ENCODE results near the gene PRR15L.

PRR15L gene

GRCh38 chr17:47987240-47987835 is 29.7 kb upstream of the PRR15L start:
- FAIRE-seq: no peak

GRCh38 chr17:47986520-47986919 is 28.8 kb upstream of the PRR15L start:
- FAIRE-seq: no peak

DNA sequence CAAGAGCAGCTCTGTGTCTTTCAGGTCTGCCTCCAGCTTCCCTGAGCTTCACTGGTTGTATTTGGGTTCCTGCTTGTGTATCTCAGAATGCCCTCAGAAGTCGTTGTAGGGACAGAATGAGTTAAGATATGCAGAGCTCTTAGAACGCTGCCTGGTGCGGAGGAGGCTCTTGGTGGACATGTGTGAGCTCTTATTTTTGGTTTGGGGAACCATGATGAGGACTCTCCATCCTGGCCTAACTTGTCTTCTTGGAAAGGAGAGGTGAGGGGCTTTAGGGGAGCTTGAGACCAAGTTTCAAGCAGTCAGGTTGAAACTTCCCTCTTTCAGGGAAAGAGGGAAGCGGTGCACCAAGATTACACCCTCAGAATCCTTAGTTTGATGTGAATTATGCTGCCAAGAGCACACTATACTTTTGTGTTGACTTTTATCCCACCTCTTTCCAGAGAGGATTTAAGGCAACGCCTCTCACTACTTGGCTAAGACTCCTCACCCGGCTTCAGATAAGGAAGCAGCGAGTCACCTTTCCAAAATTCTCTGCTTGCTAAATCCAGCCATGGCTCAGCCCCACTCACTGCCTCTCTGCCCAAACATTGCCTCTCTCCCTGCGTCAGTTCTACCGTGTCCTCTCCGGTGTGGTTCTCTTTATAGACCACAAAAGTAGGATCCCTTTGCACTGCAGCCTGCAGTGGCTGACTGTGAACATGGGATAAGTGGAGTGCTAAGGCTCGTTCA is 26.0 kb upstream of the PRR15L start:
- no peak for FAIRE-seq

- FAIRE-seq: no peak
Observed at GRCh38 chr17:47982645-47983390, 25.1 kb upstream of the PRR15L start.

- no peak for FAIRE-seq
Observed at GRCh38 chr17:47982091-47982617, 24.5 kb upstream of the PRR15L start.

DNA sequence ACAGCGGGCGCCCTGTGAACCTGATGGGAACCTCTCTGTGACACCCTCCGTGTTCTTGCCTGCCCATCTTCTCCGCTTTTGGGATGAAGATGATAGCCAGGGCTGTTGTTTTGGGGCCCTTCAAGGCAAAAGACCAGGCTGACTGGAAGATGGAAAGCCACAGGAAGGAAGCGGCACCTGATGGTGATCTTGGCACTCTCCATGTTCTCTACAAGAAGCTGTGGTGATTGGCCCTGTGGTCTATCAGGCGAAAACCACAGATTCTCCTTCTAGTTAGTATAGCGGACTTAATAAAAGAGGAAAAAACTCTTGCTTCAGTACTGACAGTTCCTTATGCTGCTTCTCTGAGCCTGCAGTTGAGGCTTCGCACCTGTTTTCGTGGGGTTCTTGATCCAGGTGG is 23.8 kb upstream of the PRR15L start:
- no peak for FAIRE-seq

- FAIRE-seq: no peak
Observed at GRCh38 chr17:47980541-47980940, 22.9 kb upstream of the PRR15L start.

DNA sequence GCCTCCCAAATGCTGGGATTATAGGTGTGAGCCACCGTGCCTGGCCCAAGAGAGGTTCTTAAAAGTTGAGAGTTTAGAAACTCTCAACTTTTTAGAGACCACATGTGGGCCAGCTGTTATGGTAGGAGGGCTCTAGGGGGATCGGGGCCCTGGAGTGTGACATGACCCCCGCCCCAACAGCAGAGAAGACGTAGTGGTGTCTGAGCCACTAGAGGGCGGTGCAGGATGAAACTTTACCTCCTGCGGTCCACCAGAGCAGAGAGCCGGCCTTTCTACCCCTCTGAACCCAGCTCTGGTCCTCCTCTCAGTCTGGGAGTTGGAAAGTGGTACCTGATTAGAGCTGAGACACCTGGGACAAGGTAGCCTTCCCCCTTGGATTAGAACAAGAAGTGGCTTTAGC is 20.6 kb upstream of the PRR15L start:
- FAIRE-seq: no peak

GRCh38 chr17:47975823-47976205 is 18.1 kb upstream of the PRR15L start:
- FAIRE-seq: no peak

- no peak for FAIRE-seq
Observed at GRCh38 chr17:47975189-47975822, 17.6 kb upstream of the PRR15L start.

DNA sequence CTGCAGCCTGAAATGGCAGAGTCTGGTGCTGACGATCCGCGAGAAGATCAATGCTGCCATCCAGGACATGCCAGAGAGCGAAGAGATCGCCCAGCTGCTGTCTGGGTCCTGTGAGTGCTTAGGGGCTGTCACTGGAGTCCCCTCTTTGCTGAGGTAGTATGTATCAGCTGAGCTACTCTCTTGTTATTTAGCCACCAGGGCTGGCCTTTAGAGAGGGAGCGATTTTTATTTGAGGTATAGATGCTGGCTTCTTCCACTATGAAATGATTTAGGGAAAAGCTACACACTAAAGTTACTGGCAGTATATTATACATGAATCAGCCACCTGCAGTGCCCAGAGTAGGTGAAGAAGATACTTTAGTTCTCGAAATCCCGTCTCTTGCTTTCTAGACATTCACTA is 15.9 kb upstream of the PRR15L start:
- no peak for FAIRE-seq

GRCh38 chr17:47970725-47971499 is 13.2 kb upstream of the PRR15L start, which contains the start of gene CDK5RAP3:
TSS of gene CDK5RAP3 (plus strand) at chr17:47971113. CDS start at chr17:47971147, 34 bp downstream.
- FAIRE-seq: peak; percentile 99

GRCh38 chr17:47969930-47970724 is 12.4 kb upstream of the PRR15L start:
- FAIRE-seq: no peak

DNA sequence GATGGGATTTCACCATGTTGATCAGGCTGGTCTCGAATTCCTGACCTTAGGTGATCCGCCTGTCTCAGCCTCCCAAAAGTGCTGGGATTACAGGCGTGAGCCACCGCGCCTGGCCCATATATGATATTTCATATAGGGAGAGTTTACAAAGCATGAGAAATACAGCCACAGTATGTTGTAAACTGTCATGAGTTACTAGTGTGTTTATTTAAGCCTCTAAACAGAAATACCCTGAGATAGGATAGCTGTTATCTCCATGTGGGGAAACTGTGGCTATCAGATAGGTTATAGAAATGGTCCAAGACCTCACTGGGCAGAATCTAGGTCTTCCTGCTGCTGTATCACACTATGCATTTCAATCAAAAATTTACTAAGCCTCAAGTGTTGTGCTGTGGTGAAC is 11.2 kb upstream of the PRR15L start:
- no peak for FAIRE-seq

DNA sequence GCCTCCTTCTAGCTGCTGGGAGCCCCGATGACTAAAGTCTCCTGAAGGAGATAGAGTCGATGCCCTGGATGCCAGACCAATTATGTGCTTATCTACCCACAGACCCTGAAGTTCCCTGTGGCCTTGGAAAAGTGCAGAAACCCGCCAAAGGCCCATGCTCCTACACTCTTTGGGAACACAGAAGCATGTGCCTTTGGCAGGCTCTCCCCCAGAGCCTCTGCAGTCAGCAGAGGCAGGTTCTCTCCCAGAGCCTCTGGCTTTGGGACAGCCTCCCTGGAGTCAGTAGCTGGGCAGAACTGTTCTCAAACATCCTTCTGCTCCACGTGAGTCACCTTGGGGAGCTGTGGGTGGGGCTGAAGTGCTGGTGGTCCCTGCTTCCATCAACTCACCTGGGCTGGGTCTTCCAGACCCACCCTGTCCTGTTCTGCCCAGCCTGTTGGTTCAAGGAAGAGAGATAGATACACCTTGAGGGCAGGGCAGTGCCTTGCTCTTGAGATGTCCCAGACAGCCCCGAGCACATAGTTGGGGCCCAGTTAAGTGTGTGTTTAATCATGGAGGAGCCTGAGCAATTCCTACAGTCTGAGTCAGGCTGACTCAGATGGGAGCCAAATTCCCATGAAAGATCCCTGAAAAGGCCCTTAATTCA is 10.0 kb upstream of the PRR15L start:
- FAIRE-seq: no peak

- FAIRE-seq: no peak
Observed at GRCh38 chr17:47966079-47966519, 8.4 kb upstream of the PRR15L start.

DNA sequence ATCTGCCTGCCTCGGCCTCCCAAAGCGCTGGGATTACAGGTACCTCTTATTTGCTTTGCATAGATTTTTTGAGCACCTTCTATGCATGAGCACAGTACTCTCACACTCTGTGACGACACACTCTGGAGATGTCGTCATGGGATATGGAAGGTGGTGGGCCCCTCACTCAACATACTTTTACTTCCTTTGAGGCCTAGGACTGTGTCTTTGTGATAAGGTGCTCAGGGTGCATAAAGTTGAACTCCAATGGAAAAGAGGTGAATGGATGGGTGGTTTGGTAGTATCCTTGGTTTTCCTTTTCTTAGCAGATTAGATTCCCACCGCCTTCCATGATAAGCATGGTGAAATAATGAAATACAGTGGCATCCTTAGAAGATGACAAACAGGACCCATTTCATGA is 7.2 kb upstream of the PRR15L start:
- FAIRE-seq: no peak

- no peak for FAIRE-seq
Observed at GRCh38 chr17:47962901-47963300, 5.2 kb upstream of the PRR15L start.

DNA sequence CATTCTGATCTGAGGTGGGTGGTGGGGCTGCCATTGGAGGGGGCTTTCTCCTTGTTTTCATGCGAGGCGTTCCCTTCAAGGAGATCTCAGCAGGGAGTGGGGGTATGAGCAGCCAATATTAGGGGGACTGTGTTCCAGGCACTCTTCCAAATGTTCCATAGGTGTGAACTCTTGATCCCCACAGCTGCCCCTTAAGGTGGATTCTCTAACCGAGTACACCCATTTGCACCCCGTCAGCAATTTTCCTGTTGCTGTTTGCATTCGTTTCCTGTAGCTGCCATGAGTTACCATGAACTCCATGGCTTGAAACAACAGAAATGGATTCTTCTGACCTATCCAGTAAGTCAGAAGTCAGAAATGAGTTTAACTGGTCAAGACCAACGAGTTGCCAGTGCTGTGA is 3.7 kb upstream of the PRR15L start:
- FAIRE-seq: no peak

- no peak for FAIRE-seq
Observed at GRCh38 chr17:47959825-47960655, 2.4 kb upstream of the PRR15L start.

Measured in endometrium (tissue), 2 donors.